Fibroblast of mammary gland (primary cell): ENCODE results near the gene TMEM72.
A peak's percentile ranks its signal among the peaks of the same experiment; 100 is the strongest.

ENCODE experiments used
- DNase-seq: peaks from one replicate; pipeline ENCODE4 v3.0.0-alpha.2; 2010; ENCODE audit warnings: low read depth
- H3K4me3 ChIP-seq: 2 replicates; pipeline ENCODE4 v1.5.1; 2011; ENCODE audit warnings: low read depth, mild to moderate bottlenecking, low read length, moderate library complexity; ENCODE audit not compliant: control insufficient read depth
- CTCF ChIP-seq: conservative IDR thresholded peaks from 2 replicates; pipeline ENCODE4 v1.5.1; 2011; ENCODE audit warnings: low read depth, low read length, inconsistent platforms; ENCODE audit not compliant: control insufficient read depth, insufficient read depth

Gene TMEM72

DNA sequence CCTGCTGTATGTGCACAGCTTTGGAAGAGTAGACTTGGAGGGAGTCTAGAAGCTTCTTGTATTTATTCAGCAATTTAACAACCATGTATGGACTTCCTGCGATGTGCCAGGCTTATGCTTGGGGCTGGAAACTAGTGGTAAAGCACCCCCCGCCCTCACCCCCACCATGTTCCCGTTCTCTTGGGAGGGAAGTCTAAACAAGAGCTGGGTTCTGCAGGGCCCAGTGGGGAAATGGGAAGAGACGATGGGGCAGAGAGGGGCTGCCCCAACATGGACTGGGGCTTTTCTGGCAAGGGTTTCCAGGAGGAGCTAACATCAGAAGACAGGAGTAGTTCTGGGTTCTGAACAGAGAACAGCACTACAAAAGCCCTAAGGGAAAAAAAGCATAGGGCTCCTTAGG is 56.5 kb downstream of the TMEM72 start:
- H3K4me3 ChIP-seq: no peak overlapping the region
- no peak for DNase-seq
- no peak for TF ChIP-seq CTCF

DNA sequence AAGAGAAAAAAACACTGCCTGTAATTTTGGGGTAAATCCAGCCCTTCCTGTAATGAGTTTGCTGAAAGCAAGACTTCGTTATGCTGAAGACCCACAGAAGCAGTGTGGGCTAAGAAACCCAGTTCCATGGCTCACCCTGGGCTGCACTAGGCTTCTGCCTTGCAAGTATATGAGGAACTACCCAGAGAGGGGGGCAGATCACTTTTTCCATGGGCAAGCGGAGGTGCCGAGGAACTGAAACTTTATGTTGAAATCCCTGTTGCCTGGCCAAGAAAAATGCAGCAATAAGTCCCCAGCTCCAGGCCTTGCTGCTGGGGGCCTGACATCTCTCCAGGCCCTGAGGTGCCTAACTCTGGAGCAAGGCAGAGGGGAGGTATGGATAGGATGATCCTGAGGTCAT is 57.0 kb downstream of the TMEM72 start:
- no peak for TF ChIP-seq CTCF
- no peak overlapping the region for H3K4me3 ChIP-seq
- peak; percentile 43 for DNase-seq

DNA sequence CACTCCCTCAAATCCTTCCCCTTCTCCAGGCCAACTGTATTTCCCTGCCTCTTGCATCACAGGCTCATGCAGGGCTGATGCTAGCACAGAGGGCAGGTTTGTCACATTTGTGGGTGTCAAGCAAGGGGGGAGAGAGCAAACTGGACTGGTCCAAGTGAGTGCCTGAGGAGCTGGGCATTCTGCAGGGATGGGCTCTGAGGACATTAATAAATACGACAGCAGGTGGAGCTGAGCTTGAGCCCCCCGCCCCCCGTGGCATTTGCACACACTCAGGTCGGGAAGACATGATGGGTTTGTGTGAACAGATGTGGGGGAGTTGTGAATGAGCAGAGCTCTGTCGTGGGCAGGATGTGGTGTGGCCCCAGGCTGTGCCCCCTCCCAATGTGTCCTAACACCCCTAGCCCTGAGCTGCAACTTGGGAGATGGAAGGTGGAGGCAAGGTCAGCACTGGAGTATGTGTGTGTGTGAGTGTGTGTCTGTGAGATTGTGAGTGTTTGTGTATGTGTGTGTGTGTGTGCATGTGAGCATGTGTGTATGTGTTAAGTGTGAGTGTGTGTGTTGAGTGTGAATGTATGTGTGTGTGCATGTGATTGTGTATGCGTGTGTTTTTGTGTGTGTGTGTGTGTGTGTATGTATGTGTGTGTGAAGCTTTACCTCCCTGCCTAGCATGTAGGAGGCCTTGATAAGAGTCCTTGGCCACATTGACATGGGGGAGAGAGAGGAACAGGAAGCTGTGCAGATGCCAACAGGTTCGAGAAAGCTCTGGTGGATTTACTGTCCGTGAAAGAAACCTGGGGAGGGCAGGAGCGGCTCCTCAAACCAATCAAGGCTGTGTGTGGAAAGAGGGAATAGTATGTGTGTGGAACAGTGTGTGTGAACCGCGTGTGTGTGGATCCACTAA is 57.6 kb downstream of the TMEM72 start:
- TF ChIP-seq CTCF: no peak
- DNase-seq: no peak
- H3K4me3 ChIP-seq: no peak overlapping the region

DNA sequence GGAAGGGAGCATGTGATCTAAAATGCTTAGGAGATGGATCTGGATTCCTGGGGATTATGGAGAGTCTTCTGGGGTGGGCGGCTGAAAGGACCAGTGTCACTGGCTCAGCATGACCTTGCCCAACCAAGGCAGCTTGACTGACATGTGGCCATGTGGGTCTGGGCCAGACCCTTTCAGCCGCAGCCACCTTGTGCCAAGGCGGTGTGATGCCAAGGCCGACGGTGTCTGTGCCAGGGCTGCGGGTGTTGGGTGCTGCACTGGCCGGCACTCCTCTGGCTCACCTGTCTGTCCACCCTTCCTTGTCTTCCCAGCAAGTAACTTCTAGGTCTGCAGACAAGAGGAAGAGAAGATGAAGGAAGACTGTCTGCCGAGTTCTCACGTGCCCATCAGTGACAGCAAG is 58.7 kb downstream of the TMEM72 start:
- H3K4me3 ChIP-seq: no peak overlapping the region
- no peak for DNase-seq
- TF ChIP-seq CTCF: no peak

DNA sequence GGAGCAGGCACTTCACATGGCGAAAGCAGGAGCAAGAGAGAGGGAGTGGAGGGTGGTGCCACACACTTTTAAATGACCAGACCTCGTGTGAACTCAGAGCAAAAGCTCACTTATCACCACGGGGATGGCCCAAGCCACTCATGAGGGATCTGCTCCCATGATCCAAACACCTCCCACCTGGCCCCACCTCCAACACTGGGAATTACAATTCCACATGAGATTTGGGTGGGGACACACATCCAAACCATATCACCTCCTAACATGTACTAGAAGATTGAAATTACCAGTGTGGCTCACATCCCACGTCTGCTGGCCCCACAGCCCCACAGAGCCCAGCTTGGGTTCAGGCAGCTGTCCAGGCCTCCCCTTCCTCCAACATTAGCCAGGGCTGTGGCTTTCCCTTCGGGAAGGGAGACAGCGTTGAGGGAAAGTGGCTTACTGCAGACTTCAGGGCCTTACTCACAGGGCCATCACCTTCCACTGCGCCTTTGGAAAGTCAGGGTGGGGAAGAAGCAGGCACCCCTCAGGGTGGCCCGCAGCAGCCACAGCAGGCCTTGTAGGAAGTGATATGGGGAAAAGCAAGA is 59.8 kb downstream of the TMEM72 start:
- no peak overlapping the region for H3K4me3 ChIP-seq
- TF ChIP-seq CTCF: no peak
- no peak for DNase-seq

- TF ChIP-seq CTCF: no peak
- DNase-seq: no peak
- no peak overlapping the region for H3K4me3 ChIP-seq
Measured at GRCh38 chr10:44971434-44971833, 60.3 kb downstream of the TMEM72 start.
